GM18511 (cell line): ENCODE measurements around the gene FAM83C.

Experiments used
- ATAC-seq: cut with Tn5 transposase; IDR thresholded peaks from one replicate; pipeline ENCODE4 v1.9.1; 2021; ENCODE audit warnings: mild to moderate bottlenecking, moderate library complexity; ENCODE audit not compliant: unreplicated experiment

The FAM83C gene

GRCh38 chr20:35238735-35239134, 53.5 kb downstream of the FAM83C start:
- no peak for ATAC-seq

DNA sequence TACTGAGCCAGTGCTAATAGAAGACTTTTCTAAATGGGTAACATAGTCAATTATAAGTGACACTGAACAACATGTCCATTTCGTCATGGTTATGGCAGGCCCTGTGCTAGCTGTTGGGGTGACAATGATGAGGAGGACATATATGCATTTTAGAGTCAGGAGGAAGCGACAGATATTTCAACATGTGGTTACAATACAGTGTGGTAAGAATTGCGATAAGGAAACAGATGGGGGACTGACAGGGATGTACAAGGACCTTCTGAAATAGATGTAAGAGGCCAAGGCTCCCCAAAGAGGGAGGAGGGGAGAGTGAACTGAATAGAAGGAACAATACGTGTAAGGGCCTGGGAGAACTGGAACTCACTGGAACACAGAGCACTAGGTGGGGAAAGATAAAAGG, 54.1 kb downstream of the FAM83C start:
- no peak for ATAC-seq

DNA sequence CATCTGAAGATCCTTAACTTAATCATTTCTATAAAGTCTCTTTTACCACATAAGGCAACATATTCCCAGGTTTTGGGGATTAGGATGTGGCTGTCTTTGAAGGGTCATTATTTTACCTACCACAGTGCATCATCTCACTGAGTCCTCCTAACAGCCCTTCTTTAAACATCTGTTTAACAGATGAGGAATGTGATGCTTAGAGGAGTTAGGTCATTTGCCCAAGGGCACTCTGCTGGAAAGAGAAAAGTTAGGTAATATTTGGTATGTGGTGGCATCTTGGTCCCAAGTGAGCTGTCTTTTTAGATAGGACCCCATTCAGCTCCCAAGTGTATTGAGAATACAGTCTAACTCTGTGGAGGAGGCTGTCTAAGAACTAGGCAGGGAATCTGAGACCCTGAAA, 54.7 kb downstream of the FAM83C start:
- no peak for ATAC-seq

- no peak for ATAC-seq
Observed at GRCh38 chr20:35235881-35236280, 56.3 kb downstream of the FAM83C start.
